ENCODE data around the gene AJAP1.

Gene AJAP1

GRCh38 chr1:4636186-4636585, 18.2 kb upstream of the AJAP1 start:
- TF ChIP-seq CTCF (IDR thresholded peaks at IDR 0.05; ENCODE audit: borderline replicate concordance, control extremely low read depth, extremely low read depth, insufficient read depth, missing control alignments) = no peak
- no peak for DNase-seq (ENCODE audit: low spot score)
- in situ Hi-C loops (cut with MboI; ENCODE audit: low sequenced_read_pairs, unreplicated experiment) = no loop called here

GRCh38 chr1:4636644-4637380, 17.6 kb upstream of the AJAP1 start:
- DNase-seq (ENCODE audit: low spot score) = no peak
- in situ Hi-C loops (cut with MboI; ENCODE audit: low sequenced_read_pairs, unreplicated experiment) = no loop called here
- TF ChIP-seq CTCF (IDR thresholded peaks at IDR 0.05; ENCODE audit: borderline replicate concordance, control extremely low read depth, extremely low read depth, insufficient read depth, missing control alignments) = no peak

- in situ Hi-C loops (cut with MboI; ENCODE audit: low sequenced_read_pairs, unreplicated experiment) = no loop called here
- no peak for TF ChIP-seq CTCF (IDR thresholded peaks at IDR 0.05; ENCODE audit: borderline replicate concordance, control extremely low read depth, extremely low read depth, insufficient read depth, missing control alignments)
- DNase-seq (ENCODE audit: low spot score) = no peak
These were observed 16.6 kb upstream of the AJAP1 start for GRCh38 chr1:4637616-4638344.

DNA sequence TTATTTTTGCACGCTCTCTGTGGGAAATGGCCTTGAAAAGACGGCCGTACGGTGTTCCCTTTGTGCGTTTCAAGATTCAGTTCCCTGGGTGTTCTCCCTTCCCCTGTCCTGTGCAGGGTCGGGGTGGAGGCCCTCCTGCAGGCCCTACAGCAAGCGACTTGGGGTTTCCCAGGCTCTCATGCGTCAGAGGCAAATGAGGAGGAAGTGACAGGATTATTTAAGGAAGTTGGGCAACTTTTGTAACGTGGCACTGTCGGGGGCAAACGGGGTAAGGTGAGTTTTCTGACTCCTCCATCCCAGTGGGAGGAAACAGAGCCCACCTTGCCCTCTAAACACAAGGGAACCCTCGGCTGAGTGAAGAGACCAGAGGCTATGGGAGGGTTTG, 16.1 kb upstream of the AJAP1 start:
- in situ Hi-C loops (cut with MboI; ENCODE audit: low sequenced_read_pairs, unreplicated experiment) = no loop called here
- no peak for DNase-seq (ENCODE audit: low spot score)
- no peak for TF ChIP-seq CTCF (IDR thresholded peaks at IDR 0.05; ENCODE audit: borderline replicate concordance, control extremely low read depth, extremely low read depth, insufficient read depth, missing control alignments)

GRCh38 chr1:4640931-4641330, 13.5 kb upstream of the AJAP1 start:
- TF ChIP-seq CTCF (IDR thresholded peaks at IDR 0.05; ENCODE audit: borderline replicate concordance, control extremely low read depth, extremely low read depth, insufficient read depth, missing control alignments) = no peak
- DNase-seq (ENCODE audit: low spot score) = no peak
- in situ Hi-C loops (cut with MboI; ENCODE audit: low sequenced_read_pairs, unreplicated experiment) = no loop called here

- no peak for TF ChIP-seq CTCF (IDR thresholded peaks at IDR 0.05; ENCODE audit: borderline replicate concordance, control extremely low read depth, extremely low read depth, insufficient read depth, missing control alignments)
- in situ Hi-C loops (cut with MboI; ENCODE audit: low sequenced_read_pairs, unreplicated experiment) = no loop called here
- DNase-seq (ENCODE audit: low spot score) = no peak
These were observed 7.0 kb upstream of the AJAP1 start for GRCh38 chr1:4647391-4647790.

Measured in GM13976 (cell line).